GM21528 (cell line): Measurements from ENCODE around the gene PCDHGB4.
"Not testable (repeated sequence)": the region's sequence is repeated elsewhere in the genome, so short reads cannot be mapped to it uniquely, and the experiment has no call there.

Source experiments
- ATAC-seq: cut with Tn5 transposase; IDR thresholded peaks from one replicate; pipeline ENCODE4 v1.9.1; 2021; ENCODE audit warnings: mild to moderate bottlenecking, moderate library complexity; ENCODE audit not compliant: unreplicated experiment, low FRiP score

The PCDHGB4 gene

GRCh38 chr5:141422742-141423291 lies 35.3 kb downstream of the PCDHGB4 start:
- ATAC-seq = no peak

- ATAC-seq = no peak
These were observed 40.4 kb downstream of the PCDHGB4 start for GRCh38 chr5:141427783-141428426.

- ATAC-seq = peak; percentile 80
These were observed 43.0 kb downstream of the PCDHGB4 start, which contains the start of gene PCDHGA12 for GRCh38 chr5:141430332-141431113. TSS of gene PCDHGA12 (plus strand) at chr5:141430507. CDS start at chr5:141430760, 253 bp downstream.

- no peak for ATAC-seq
These were observed 43.8 kb downstream of the PCDHGB4 start for GRCh38 chr5:141431286-141431685.

- ATAC-seq = not testable (repeated sequence)
These were observed 44.8 kb downstream of the PCDHGB4 start for GRCh38 chr5:141432308-141432707.

GRCh38 chr5:141432726-141433125 lies 45.2 kb downstream of the PCDHGB4 start:
- ATAC-seq = not testable (repeated sequence)

- ATAC-seq = no peak
These were observed 46.5 kb downstream of the PCDHGB4 start for GRCh38 chr5:141434006-141434405.

- no peak for ATAC-seq
These were observed 49.7 kb downstream of the PCDHGB4 start for GRCh38 chr5:141437221-141437620.

GRCh38 chr5:141439411-141440141 lies 52.1 kb downstream of the PCDHGB4 start:
- no peak for ATAC-seq
